GM23338 (cell line): ENCODE results near the gene CDKAL1. TPM values are rescaled to one million over a fixed set of nuclear protein-coding genes. Genes with fewer than 3 reads are reported as not detected.

Experiments
- ATAC-seq: fragments of 200-7000 bp; cut with Tn5 transposase; 3 replicates; pipeline ENCODE4 v1.9.1; 2020
- DNase-seq: peaks from one replicate; pipeline ENCODE4 v3.0.0-alpha.2; 2015; ENCODE audit warnings: low spot score
- H2AFZ ChIP-seq: fragments of 200-600 bp; sonication (generic); 2 replicates; pipeline ENCODE4 v1.8.0; 2016; ENCODE audit warnings: antibody characterized with exemption, mild to moderate bottlenecking, moderate library complexity
- H3F3A ChIP-seq: fragments of 200-600 bp; sonication (generic); replicated peaks from 2 replicates; pipeline ENCODE4 v1.8.0; 2017; ENCODE audit warnings: antibody characterized with exemption, mixed run types, low read depth
- H3K27ac ChIP-seq: fragments of 200-600 bp; sonication (generic); 2 replicates; pipeline ENCODE4 v1.6.1; 2016; ENCODE audit warnings: low read depth
- H3K27me3 ChIP-seq: fragments of 200-600 bp; sonication (generic); 2 replicates; pipeline ENCODE4 v1.8.0; 2016; ENCODE audit warnings: mild to moderate bottlenecking, mixed run types, moderate library complexity; ENCODE audit not compliant: insufficient read depth
- H3K36me3 ChIP-seq: fragments of 200-600 bp; sonication (generic); 2 replicates; pipeline ENCODE4 v1.8.0; 2016; ENCODE audit warnings: mild to moderate bottlenecking; ENCODE audit not compliant: insufficient read depth
- H3K4me1 ChIP-seq: fragments of 200-600 bp; sonication (generic); 2 replicates; pipeline ENCODE4 v1.8.0; 2016; ENCODE audit warnings: mild to moderate bottlenecking, moderate library complexity; ENCODE audit not compliant: insufficient read depth
- H3K4me2 ChIP-seq: fragments of 200-600 bp; sonication (generic); 2 replicates; pipeline ENCODE4 v1.7.1; 2017; ENCODE audit warnings: mixed run types
- H3K4me3 ChIP-seq: fragments of 200-600 bp; sonication (generic); 2 replicates; pipeline ENCODE4 v1.6.1; 2016; ENCODE audit warnings: mixed run types
- H3K79me2 ChIP-seq: fragments of 200-600 bp; sonication (generic); replicated peaks from 2 replicates; pipeline ENCODE4 v1.8.0; 2017; ENCODE audit warnings: mild to moderate bottlenecking; ENCODE audit not compliant: insufficient read depth
- H3K9me2 ChIP-seq: fragments of 200-600 bp; sonication (generic); 2 replicates; pipeline ENCODE4 v1.8.0; 2017; ENCODE audit not compliant: insufficient read depth
- H4K20me1 ChIP-seq: fragments of 200-600 bp; sonication (generic); replicated peaks from 2 replicates; pipeline ENCODE4 v1.8.0; 2017; ENCODE audit warnings: mild to moderate bottlenecking; ENCODE audit not compliant: insufficient read depth
- H3K27ac Mint-ChIP-seq: 2 replicates; pipeline ENCODE4 v1.8.0; 2020; ENCODE audit warnings: inconsistent platforms, mild to moderate bottlenecking, moderate library complexity, mixed read lengths
- H3K27me3 Mint-ChIP-seq: 3 replicates; pipeline ENCODE4 v1.8.0; 2022; ENCODE audit warnings: low read depth, mild to moderate bottlenecking, moderate library complexity, mixed read lengths, inconsistent platforms; ENCODE audit not compliant: insufficient read depth, poor library complexity
- H3K36me3 Mint-ChIP-seq: 3 replicates; pipeline ENCODE4 v1.8.0; 2021; ENCODE audit warnings: low read depth, mild to moderate bottlenecking, inconsistent platforms, moderate library complexity, mixed read lengths
- H3K4me1 Mint-ChIP-seq: 3 replicates; pipeline ENCODE4 v1.8.0; 2020; ENCODE audit warnings: mild to moderate bottlenecking, inconsistent platforms, mixed read lengths
- H3K4me3 Mint-ChIP-seq: 3 replicates; pipeline ENCODE4 v1.8.0; 2021; ENCODE audit warnings: moderate library complexity, mild to moderate bottlenecking, inconsistent platforms, mixed read lengths
- H3K9me3 Mint-ChIP-seq: 3 replicates; pipeline ENCODE4 v1.8.0; 2020; ENCODE audit warnings: moderate library complexity, mild to moderate bottlenecking, inconsistent platforms, mixed read lengths
- EZH2 ChIP-seq: fragments of 200-600 bp; sonication (generic); IDR thresholded peaks from one replicate; pipeline ENCODE4 v1.8.0; 2017; ENCODE audit warnings: antibody characterized with exemption, mild to moderate bottlenecking, low read depth; ENCODE audit not compliant: unreplicated experiment
- EZH2phosphoT487 ChIP-seq: fragments of 200-600 bp; sonication (generic); IDR thresholded peaks from one replicate; pipeline ENCODE4 v1.8.1; 2018; ENCODE audit warnings: antibody characterized with exemption; ENCODE audit not compliant: unreplicated experiment
- JUNB ChIP-seq: IDR thresholded peaks from one replicate; pipeline ENCODE4 v1.6.1; 2016; ENCODE audit warnings: antibody characterized with exemption; ENCODE audit not compliant: unreplicated experiment
- POLR2AphosphoS5 ChIP-seq: IDR thresholded peaks from 2 replicates; pipeline ENCODE4 v1.6.1; 2016; ENCODE audit warnings: antibody characterized with exemption, low read depth
- polyA plus RNA-seq: library from polyadenylated mRNA; unstranded; fragments of >200 nt; fragmentation: Nextera tagmentation; extraction: Ambion mirVana; gene quantifications from 2 replicates; pipeline ENCODE4 v1.2.1, GENCODE V29; 2016
- total RNA-seq: library from RNA; depleted of rRNA; stranded (reverse); fragments of >200 nt; shearing (Covaris generic); gene quantifications from 2 replicates; pipeline ENCODE4 v1.2.3, GENCODE V29; 2014
- TF ChIP-seq, protein P1 (sequence below): IDR thresholded peaks from one replicate; pipeline ENCODE4 v1.6.1; 2018; ENCODE audit warnings: antibody characterized with exemption; ENCODE audit not compliant: unreplicated experiment
- TF ChIP-seq, protein P2 (sequence below): fragments of 250-450 bp; sonication (Bioruptor Pico); IDR thresholded peaks from 2 replicates; pipeline ENCODE4 v1.5.0; 2020; ENCODE audit warnings: mild to moderate bottlenecking, moderate library complexity
- TF ChIP-seq, protein P3 (sequence below), 2 experiments: fragments of 200-600 bp in 1 of 2; sonication (generic) in 1 of 2; conservative IDR thresholded peaks; 2 replicates each; pipeline versions ENCODE4 v1.5.1 to v1.6.1; 2016 to 2017; ENCODE audit warnings: antibody characterized with exemption in 2 of 2, low read depth in 2 of 2, mild to moderate bottlenecking in 2 of 2, moderate library complexity in 1 of 2

The CDKAL1 gene
- total and polyA plus RNA-seq, 2 experiments from 2014 or later = 17.8 to 35.0 TPM

DNA sequence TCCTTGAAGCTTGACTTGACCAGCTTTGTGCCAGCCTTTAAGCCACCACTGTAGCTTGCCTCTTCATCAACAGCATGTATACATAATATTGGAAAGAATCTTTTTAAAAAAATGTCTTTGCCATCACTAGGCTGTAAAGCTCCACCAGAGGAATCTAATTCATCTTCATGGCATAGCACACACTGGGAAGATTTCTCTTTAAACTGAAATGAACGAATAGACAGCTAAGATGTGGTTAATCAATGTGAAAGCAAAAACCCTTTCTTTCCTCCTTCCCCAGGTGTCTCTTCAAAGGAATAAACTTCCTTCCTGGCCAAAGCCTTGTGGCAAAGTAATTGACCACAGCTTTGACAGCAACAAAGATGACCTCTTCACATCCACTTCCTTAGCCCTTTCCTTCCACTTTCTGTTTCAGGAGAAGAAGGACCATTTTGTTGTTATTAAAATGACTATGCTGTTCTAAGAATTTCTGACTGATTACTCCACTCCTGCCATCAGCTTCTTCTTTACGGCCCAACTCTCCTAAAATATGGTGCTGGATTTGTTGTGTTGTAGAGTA is 630.6 kb downstream of the CDKAL1 start:
- H3K27me3 Mint-ChIP-seq = no peaks in the 10 kb centered on the region
- Histone ChIP-seq H3K4me1 (no peaks in the 10 kb centered on the region), H3K27ac (no peak overlapping the region), H4K20me1 (no peaks in the 10 kb centered on the region), H3K4me2 (no peak overlapping the region), H3K9me2 (no peaks in the 10 kb centered on the region), H3F3A (no peaks in the 10 kb centered on the region), H3K4me3 (no peak overlapping the region), H3K36me3 (no peaks in the 10 kb centered on the region), H3K79me2 (no peaks in the 10 kb centered on the region), H2AFZ (no peak overlapping the region), H3K27me3 (no peaks in the 10 kb centered on the region)
- ATAC-seq (no peak), DNase-seq (no peak)
- H3K27ac Mint-ChIP-seq = no peak overlapping the region
- no peak for TF ChIP-seq EZH2phosphoT487
- TF ChIP-seq, protein P1, sequence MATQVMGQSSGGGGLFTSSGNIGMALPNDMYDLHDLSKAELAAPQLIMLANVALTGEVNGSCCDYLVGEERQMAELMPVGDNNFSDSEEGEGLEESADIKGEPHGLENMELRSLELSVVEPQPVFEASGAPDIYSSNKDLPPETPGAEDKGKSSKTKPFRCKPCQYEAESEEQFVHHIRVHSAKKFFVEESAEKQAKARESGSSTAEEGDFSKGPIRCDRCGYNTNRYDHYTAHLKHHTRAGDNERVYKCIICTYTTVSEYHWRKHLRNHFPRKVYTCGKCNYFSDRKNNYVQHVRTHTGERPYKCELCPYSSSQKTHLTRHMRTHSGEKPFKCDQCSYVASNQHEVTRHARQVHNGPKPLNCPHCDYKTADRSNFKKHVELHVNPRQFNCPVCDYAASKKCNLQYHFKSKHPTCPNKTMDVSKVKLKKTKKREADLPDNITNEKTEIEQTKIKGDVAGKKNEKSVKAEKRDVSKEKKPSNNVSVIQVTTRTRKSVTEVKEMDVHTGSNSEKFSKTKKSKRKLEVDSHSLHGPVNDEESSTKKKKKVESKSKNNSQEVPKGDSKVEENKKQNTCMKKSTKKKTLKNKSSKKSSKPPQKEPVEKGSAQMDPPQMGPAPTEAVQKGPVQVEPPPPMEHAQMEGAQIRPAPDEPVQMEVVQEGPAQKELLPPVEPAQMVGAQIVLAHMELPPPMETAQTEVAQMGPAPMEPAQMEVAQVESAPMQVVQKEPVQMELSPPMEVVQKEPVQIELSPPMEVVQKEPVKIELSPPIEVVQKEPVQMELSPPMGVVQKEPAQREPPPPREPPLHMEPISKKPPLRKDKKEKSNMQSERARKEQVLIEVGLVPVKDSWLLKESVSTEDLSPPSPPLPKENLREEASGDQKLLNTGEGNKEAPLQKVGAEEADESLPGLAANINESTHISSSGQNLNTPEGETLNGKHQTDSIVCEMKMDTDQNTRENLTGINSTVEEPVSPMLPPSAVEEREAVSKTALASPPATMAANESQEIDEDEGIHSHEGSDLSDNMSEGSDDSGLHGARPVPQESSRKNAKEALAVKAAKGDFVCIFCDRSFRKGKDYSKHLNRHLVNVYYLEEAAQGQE = no peak
- no peak for TF ChIP-seq JUNB
- TF ChIP-seq EZH2 = no peak
- TF ChIP-seq, protein P2, sequence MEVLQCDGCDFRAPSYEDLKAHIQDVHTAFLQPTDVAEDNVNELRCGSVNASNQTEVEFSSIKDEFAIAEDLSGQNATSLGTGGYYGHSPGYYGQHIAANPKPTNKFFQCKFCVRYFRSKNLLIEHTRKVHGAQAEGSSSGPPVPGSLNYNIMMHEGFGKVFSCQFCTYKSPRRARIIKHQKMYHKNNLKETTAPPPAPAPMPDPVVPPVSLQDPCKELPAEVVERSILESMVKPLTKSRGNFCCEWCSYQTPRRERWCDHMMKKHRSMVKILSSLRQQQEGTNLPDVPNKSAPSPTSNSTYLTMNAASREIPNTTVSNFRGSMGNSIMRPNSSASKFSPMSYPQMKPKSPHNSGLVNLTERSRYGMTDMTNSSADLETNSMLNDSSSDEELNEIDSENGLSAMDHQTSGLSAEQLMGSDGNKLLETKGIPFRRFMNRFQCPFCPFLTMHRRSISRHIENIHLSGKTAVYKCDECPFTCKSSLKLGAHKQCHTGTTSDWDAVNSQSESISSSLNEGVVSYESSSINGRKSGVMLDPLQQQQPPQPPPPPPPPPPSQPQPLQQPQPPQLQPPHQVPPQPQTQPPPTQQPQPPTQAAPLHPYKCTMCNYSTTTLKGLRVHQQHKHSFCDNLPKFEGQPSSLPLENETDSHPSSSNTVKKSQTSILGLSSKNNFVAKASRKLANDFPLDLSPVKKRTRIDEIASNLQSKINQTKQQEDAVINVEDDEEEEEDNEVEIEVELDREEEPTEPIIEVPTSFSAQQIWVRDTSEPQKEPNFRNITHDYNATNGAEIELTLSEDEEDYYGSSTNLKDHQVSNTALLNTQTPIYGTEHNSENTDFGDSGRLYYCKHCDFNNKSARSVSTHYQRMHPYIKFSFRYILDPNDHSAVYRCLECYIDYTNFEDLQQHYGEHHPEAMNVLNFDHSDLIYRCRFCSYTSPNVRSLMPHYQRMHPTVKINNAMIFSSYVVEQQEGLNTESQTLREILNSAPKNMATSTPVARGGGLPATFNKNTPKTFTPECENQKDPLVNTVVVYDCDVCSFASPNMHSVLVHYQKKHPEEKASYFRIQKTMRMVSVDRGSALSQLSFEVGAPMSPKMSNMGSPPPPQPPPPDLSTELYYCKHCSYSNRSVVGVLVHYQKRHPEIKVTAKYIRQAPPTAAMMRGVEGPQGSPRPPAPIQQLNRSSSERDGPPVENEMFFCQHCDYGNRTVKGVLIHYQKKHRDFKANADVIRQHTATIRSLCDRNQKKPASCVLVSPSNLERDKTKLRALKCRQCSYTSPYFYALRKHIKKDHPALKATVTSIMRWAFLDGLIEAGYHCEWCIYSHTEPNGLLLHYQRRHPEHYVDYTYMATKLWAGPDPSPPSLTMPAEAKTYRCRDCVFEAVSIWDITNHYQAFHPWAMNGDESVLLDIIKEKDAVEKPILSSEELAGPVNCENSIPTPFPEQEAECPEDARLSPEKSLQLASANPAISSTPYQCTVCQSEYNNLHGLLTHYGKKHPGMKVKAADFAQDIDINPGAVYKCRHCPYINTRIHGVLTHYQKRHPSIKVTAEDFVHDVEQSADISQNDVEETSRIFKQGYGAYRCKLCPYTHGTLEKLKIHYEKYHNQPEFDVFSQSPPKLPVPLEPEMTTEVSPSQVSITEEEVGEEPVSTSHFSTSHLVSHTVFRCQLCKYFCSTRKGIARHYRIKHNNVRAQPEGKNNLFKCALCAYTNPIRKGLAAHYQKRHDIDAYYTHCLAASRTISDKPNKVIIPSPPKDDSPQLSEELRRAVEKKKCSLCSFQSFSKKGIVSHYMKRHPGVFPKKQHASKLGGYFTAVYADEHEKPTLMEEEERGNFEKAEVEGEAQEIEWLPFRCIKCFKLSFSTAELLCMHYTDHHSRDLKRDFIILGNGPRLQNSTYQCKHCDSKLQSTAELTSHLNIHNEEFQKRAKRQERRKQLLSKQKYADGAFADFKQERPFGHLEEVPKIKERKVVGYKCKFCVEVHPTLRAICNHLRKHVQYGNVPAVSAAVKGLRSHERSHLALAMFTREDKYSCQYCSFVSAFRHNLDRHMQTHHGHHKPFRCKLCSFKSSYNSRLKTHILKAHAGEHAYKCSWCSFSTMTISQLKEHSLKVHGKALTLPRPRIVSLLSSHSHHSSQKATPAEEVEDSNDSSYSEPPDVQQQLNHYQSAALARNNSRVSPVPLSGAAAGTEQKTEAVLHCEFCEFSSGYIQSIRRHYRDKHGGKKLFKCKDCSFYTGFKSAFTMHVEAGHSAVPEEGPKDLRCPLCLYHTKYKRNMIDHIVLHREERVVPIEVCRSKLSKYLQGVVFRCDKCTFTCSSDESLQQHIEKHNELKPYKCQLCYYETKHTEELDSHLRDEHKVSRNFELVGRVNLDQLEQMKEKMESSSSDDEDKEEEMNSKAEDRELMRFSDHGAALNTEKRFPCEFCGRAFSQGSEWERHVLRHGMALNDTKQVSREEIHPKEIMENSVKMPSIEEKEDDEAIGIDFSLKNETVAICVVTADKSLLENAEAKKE (CRISPR knock-in tag) = no peak
- TF ChIP-seq POLR2AphosphoS5 = no peak
- TF ChIP-seq, protein P3, sequence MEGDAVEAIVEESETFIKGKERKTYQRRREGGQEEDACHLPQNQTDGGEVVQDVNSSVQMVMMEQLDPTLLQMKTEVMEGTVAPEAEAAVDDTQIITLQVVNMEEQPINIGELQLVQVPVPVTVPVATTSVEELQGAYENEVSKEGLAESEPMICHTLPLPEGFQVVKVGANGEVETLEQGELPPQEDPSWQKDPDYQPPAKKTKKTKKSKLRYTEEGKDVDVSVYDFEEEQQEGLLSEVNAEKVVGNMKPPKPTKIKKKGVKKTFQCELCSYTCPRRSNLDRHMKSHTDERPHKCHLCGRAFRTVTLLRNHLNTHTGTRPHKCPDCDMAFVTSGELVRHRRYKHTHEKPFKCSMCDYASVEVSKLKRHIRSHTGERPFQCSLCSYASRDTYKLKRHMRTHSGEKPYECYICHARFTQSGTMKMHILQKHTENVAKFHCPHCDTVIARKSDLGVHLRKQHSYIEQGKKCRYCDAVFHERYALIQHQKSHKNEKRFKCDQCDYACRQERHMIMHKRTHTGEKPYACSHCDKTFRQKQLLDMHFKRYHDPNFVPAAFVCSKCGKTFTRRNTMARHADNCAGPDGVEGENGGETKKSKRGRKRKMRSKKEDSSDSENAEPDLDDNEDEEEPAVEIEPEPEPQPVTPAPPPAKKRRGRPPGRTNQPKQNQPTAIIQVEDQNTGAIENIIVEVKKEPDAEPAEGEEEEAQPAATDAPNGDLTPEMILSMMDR (conservative IDR thresholded peaks at IDR 0.05; ENCODE audit: low read depth in 2 of 2) = no peak
- H3K4me1 Mint-ChIP-seq = peaks cover 20% of the 10 kb centered on the region
- H3K4me3 Mint-ChIP-seq = no peak overlapping the region
- H3K9me3 Mint-ChIP-seq = no peaks in the 10 kb centered on the region; the same call in 2 of the 3 replicates
- H3K36me3 Mint-ChIP-seq = no peaks in the 10 kb centered on the region
